ENCODE data around the gene ATP6V0B. TPM values are rescaled to one million over a fixed set of nuclear protein-coding genes. Genes with fewer than 3 reads are reported as not detected.
A peak's percentile ranks its signal among the peaks of the same experiment; 100 is the strongest.

Gene ATP6V0B
- total RNA-seq, 1 donor from 2014 or later: 123 TPM

GRCh38 chr1:43931711-43932660, 42.8 kb upstream of the ATP6V0B start:
- Mint-ChIP-seq H3K4me3 (ENCODE audit: unreplicated experiment) (no peak overlapping the region), H3K27me3 (ENCODE audit: low read depth) (no peaks in the 10 kb centered on the region), H3K4me1 (ENCODE audit: low read depth) (peaks cover 20% of the 10 kb centered on the region), H3K36me3 (ENCODE audit: low read depth) (peaks cover 5% of the 10 kb centered on the region), H3K9me3 (ENCODE audit: low read depth) (peaks cover 3% of the 10 kb centered on the region), H3K27ac (ENCODE audit: unreplicated experiment) (no peak overlapping the region)
- TF ChIP-seq CTCF (IDR thresholded peaks at IDR 0.05): no peak
- no peak for DNase-seq (ENCODE audit: low spot score)

GRCh38 chr1:43932786-43933385, 41.9 kb upstream of the ATP6V0B start:
- Mint-ChIP-seq H3K9me3 (ENCODE audit: low read depth) (peaks cover 3% of the 10 kb centered on the region), H3K27ac (ENCODE audit: unreplicated experiment) (peak overlapping the region; percentile 42), H3K36me3 (ENCODE audit: low read depth) (peaks cover 5% of the 10 kb centered on the region), H3K4me3 (ENCODE audit: unreplicated experiment) (peak overlapping the region; percentile 61), H3K4me1 (ENCODE audit: low read depth) (peaks cover 20% of the 10 kb centered on the region), H3K27me3 (ENCODE audit: low read depth) (no peaks in the 10 kb centered on the region)
- DNase-seq (ENCODE audit: low spot score): no peak
- no peak for TF ChIP-seq CTCF (IDR thresholded peaks at IDR 0.05)

- no peak for TF ChIP-seq CTCF (IDR thresholded peaks at IDR 0.05)
- Mint-ChIP-seq H3K4me1 (ENCODE audit: low read depth) (peaks cover 20% of the 10 kb centered on the region), H3K9me3 (ENCODE audit: low read depth) (peaks cover 3% of the 10 kb centered on the region), H3K27me3 (ENCODE audit: low read depth) (peaks cover 2% of the 10 kb centered on the region), H3K4me3 (ENCODE audit: unreplicated experiment) (peak within 1 kb of the TSS; percentile 61), H3K36me3 (ENCODE audit: low read depth) (peaks cover 5% of the 10 kb centered on the region), H3K27ac (ENCODE audit: unreplicated experiment) (peak within 1 kb of the TSS; percentile 42)
- DNase-seq (ENCODE audit: low spot score): no peak
Observed at GRCh38 chr1:43933386-43934100, 41.2 kb upstream of the ATP6V0B start, which contains the start of gene ARTN. Gene ARTN (plus strand): TSS chr1:43933801. CDS start chr1:43935657, 1,856 bp downstream.

GRCh38 chr1:43934101-43934985, 40.4 kb upstream of the ATP6V0B start:
- no peak for DNase-seq (ENCODE audit: low spot score)
- Mint-ChIP-seq H3K4me3 (ENCODE audit: unreplicated experiment) (peak overlapping the region; percentile 51), H3K36me3 (ENCODE audit: low read depth) (peaks cover 5% of the 10 kb centered on the region), H3K4me1 (ENCODE audit: low read depth) (peaks cover 20% of the 10 kb centered on the region), H3K27ac (ENCODE audit: unreplicated experiment) (no peak overlapping the region), H3K27me3 (ENCODE audit: low read depth) (peaks cover 2% of the 10 kb centered on the region), H3K9me3 (ENCODE audit: low read depth) (peaks cover 3% of the 10 kb centered on the region)
- TF ChIP-seq CTCF (IDR thresholded peaks at IDR 0.05): peak; percentile 88

All from chondrocyte (in vitro differentiated cells).